ENCODE measurements around the gene PDIK1L. TPM values are rescaled to one million over a fixed set of nuclear protein-coding genes. Genes with fewer than 3 reads are reported as not detected.
A peak's percentile ranks its signal among the peaks of the same experiment; 100 is the strongest.

The PDIK1L gene
- 5.6 and 7.1 TPM in 2 replicates for total RNA-seq (2021)
- long read RNA-seq, full-length matches to known transcripts = 22 of 35 reads
- long read RNA-seq, partial matches to known transcripts = 2 of 35 reads
- long read RNA-seq, other reads (novel, unspliced or antisense) = 11 of 35 reads

DNA sequence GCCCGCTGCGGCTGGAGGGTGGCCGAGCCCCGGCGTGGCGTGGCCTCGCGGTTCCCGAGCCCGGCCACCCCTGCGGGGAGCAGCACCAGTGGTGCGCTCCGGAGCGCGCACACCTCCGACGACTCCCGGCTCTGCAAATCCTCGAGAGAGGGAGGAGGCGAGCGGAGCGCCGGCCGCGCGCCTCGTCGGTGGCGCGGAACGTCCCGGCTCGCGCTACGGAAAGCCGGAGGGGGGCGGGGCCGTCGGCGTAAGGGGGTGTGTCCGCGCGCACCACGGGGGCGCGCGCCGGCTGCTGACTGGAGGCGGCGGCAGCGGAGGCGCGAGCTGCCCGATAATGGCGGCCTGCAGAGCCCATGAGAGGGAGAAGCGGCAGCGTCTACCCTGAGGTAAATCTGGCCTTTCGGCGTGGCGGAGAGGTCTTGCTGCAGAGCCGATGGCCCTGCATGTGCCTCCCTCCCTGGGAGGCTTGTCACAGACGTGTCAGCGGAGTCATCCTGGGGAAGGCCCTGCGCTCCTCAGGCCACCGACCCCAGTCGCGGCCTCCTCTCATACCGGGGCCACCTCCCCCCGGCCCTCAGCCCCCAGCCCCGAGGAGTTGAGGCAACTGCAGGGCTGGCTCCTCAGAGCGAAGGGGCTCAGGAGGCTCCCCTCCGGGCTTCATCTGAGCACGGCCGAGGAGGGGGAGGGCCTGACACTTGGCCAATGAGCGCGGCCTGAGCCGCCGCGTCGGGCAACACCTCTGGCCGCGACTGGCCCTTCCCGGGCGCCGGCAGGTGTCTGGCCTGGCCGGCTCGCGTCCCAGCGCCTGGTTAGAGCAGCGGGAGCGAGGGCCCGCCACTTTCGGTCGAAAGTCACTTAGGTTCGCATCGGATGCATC lies at the start of gene PDIK1L:
TSS of gene PDIK1L (plus strand) at position 295 of the 877 bp plus-strand sequence. CDS start 2,485 bp downstream, outside the sequence.
- Histone ChIP-seq H4K91ac (ENCODE audit: insufficient read length, low read depth, low read length) (no peak within 1 kb of the TSS), H3K79me1 (ENCODE audit: insufficient read depth, low read depth, low read length, poor library complexity, severe bottlenecking) (no peaks in the 10 kb centered on the region), H3K9me3 (ENCODE audit: control insufficient read depth, low read depth, low read length) (no peaks in the 10 kb centered on the region), H3K27ac (ENCODE audit: insufficient read length, low read depth, low read length) (peak within 1 kb of the TSS; percentile 58), H2BK15ac (ENCODE audit: low read depth, low read length) (no peak within 1 kb of the TSS), H3K18ac (ENCODE audit: insufficient read length, low read depth, low read length) (peak within 1 kb of the TSS; percentile 93), H4K8ac (replicated peaks; ENCODE audit: insufficient read length, low read depth, low read length) (no peak within 1 kb of the TSS), H3K27me3 (ENCODE audit: insufficient read depth, low read length) (no peaks in the 10 kb centered on the region), H3K56ac (ENCODE audit: insufficient read length, low read depth, low read length) (no peak within 1 kb of the TSS), H2BK5ac (ENCODE audit: insufficient read length, low read length) (no peak within 1 kb of the TSS), H3K79me2 (ENCODE audit: insufficient read depth, low read length) (no peaks in the 10 kb centered on the region), H3K9ac (ENCODE audit: extremely low read depth, insufficient read length, low read length) (peak within 1 kb of the TSS; percentile 91), H2BK20ac (ENCODE audit: low read depth, low read length, poor library complexity, severe bottlenecking) (no peak within 1 kb of the TSS), H2BK12ac (ENCODE audit: insufficient read length, low read depth, low read length) (no peak within 1 kb of the TSS), H3K14ac (ENCODE audit: insufficient read depth, low read length) (peak within 1 kb of the TSS; percentile 91), H3K23me2 (ENCODE audit: insufficient read length, low read depth, low read length, poor library complexity, severe bottlenecking) (peaks cover 11% of the 10 kb centered on the region), H3K4ac (ENCODE audit: low read depth, low read length) (no peak within 1 kb of the TSS), H3K4me2 (ENCODE audit: insufficient read depth, insufficient read length, low read length) (peak within 1 kb of the TSS; percentile 93), H3K23ac (ENCODE audit: insufficient read length, low read depth, low read length) (no peak within 1 kb of the TSS), H4K5ac (ENCODE audit: insufficient read length, low read depth, low read length) (no peak within 1 kb of the TSS), H3K4me1 (ENCODE audit: insufficient read depth, low read length) (no peaks in the 10 kb centered on the region), H2AFZ (ENCODE audit: low read length) (peak within 1 kb of the TSS; percentile 41), H4K20me1 (ENCODE audit: control insufficient read depth, insufficient read depth, insufficient read length) (no peaks in the 10 kb centered on the region), H2AK5ac (ENCODE audit: insufficient read length, low read length) (no peak within 1 kb of the TSS), H2BK120ac (ENCODE audit: low read depth, low read length, poor library complexity, severe bottlenecking) (no peak within 1 kb of the TSS), H3T11ph (ENCODE audit: low read length) (no peak within 1 kb of the TSS)
- peak within 1 kb of the TSS; percentile 84 to 98 (median 98) for H3K27ac Mint-ChIP-seq
- H3K4me1 Mint-ChIP-seq = peaks cover 18% of the 10 kb centered on the region in 2 experiments
- peak; percentile 91 for DNase-seq
- H3K27me3 Mint-ChIP-seq (ENCODE audit: low read depth) = peaks cover 16% of the 10 kb centered on the region
- TF ChIP-seq, protein P1, sequence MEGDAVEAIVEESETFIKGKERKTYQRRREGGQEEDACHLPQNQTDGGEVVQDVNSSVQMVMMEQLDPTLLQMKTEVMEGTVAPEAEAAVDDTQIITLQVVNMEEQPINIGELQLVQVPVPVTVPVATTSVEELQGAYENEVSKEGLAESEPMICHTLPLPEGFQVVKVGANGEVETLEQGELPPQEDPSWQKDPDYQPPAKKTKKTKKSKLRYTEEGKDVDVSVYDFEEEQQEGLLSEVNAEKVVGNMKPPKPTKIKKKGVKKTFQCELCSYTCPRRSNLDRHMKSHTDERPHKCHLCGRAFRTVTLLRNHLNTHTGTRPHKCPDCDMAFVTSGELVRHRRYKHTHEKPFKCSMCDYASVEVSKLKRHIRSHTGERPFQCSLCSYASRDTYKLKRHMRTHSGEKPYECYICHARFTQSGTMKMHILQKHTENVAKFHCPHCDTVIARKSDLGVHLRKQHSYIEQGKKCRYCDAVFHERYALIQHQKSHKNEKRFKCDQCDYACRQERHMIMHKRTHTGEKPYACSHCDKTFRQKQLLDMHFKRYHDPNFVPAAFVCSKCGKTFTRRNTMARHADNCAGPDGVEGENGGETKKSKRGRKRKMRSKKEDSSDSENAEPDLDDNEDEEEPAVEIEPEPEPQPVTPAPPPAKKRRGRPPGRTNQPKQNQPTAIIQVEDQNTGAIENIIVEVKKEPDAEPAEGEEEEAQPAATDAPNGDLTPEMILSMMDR (conservative IDR thresholded peaks at IDR 0.05) = no peak
- H3K36me3 Mint-ChIP-seq (ENCODE audit: insufficient read depth in 1 of 3, low read depth in 3 of 3) = peaks cover 2 to 16% (median 7%) of the 10 kb centered on the region in 3 experiments; a peak in 5 of 7 replicates
- H3K4me3 Mint-ChIP-seq = peak within 1 kb of the TSS; percentile 86 to 97
- peaks cover 0 to 2% of the 10 kb centered on the region in 2 experiments; a peak in 1 of 5 replicates for H3K9me3 Mint-ChIP-seq
- no CpG with 5 or more reads among the region's 96 CpGs for WGBS (ENCODE audit: extremely low coverage, insufficient read length, low lambda C conversion rate)
